Effector memory CD8-positive, alpha-beta T cell (primary cell): Measurements from ENCODE around the gene DOCK7.

Experiments
- ATAC-seq: fragments of 150-1000 bp; cut with Tn5 transposase; replicated peaks from 2 replicates; pipeline ENCODE4 v1.10.0; 2021; ENCODE audit warnings: mild to moderate bottlenecking, moderate library complexity
- DNase-seq, 3 experiments: peaks; one replicate each; pipeline ENCODE4 v3.0.0; 2021
- H3K27ac Mint-ChIP-seq, 2 donors: one replicate each; pipeline ENCODE4 v1.8.0; 2022; ENCODE audit warnings: mild to moderate bottlenecking in 2 of 2, mixed read lengths in 2 of 2, moderate library complexity in 2 of 2
- H3K27me3 Mint-ChIP-seq, 2 donors: one replicate each; pipeline ENCODE4 v1.8.0; 2022; ENCODE audit warnings: mixed read lengths in 2 of 2
- H3K36me3 Mint-ChIP-seq: one replicate; pipeline ENCODE4 v1.8.0; 2022; ENCODE audit warnings: mild to moderate bottlenecking, moderate library complexity, mixed read lengths; ENCODE audit not compliant: insufficient read depth
- H3K4me1 Mint-ChIP-seq, 2 donors: one replicate each; pipeline ENCODE4 v1.8.0; 2022; ENCODE audit warnings: low read depth in 2 of 2, mixed read lengths in 2 of 2
- H3K4me3 Mint-ChIP-seq, 2 donors: one replicate each; pipeline ENCODE4 v1.8.0; 2022; ENCODE audit warnings: mild to moderate bottlenecking in 2 of 2, mixed read lengths in 2 of 2, moderate library complexity in 2 of 2
- H3K9me3 Mint-ChIP-seq, 2 donors: one replicate each; pipeline ENCODE4 v1.8.0; 2022; ENCODE audit warnings: mixed read lengths in 2 of 2

Gene DOCK7

DNA sequence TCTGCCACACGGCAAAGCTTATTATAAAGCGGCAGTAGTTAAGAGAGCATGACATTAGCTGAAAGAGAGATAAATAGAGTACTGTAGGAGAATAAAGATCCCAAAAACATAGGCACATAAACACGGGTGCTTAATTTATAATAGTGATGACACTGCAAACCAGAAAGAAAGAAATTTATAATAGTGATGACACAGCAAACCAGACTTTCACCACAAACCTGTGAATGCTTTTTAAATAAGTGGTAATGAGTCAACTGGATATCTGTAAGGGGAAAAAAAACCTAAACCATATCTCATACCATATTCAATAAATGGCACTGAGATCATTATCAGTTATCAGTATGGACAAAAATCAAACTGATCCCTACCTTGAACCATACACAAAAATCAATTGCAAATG lies 225.8 kb downstream of the DOCK7 start:
- H3K36me3 Mint-ChIP-seq: peaks cover 4% of the 10 kb centered on the region

DNA sequence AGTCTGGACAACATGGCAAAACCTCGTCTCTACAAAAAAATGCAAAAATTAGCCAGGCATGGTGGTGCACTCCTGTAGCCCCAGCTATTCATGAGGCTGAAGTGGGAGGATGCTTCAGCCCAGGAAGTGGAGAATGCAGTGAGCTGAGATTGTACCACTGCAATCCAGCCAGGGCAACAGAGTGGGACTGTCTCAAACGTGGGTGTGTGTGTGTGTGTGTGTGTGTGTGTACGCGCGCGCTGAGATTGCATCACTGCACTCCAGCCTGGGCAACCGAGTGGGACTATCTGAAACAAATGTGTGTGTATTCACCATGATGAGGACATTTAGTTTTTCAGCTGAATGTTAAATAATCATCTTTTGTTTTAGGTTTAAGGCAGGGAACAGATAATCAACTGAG lies 230.2 kb downstream of the DOCK7 start:
- no peak overlapping the region for H3K4me3 Mint-ChIP-seq
- no peaks in the 10 kb centered on the region for H3K27me3 Mint-ChIP-seq
- DNase-seq (no peak), ATAC-seq (no peak)
- no peaks in the 10 kb centered on the region for H3K4me1 Mint-ChIP-seq
- no peaks in the 10 kb centered on the region for H3K9me3 Mint-ChIP-seq
- H3K27ac Mint-ChIP-seq: no peak overlapping the region
- peaks cover 12% of the 10 kb centered on the region for H3K36me3 Mint-ChIP-seq

More for the DNA sequence above, 225.8 kb downstream of the DOCK7 start:
- no peak overlapping the region for H3K27ac Mint-ChIP-seq
- no peak overlapping the region for H3K4me3 Mint-ChIP-seq
- DNase-seq (no peak), ATAC-seq (no peak)
- no peaks in the 10 kb centered on the region for H3K4me1 Mint-ChIP-seq
- H3K27me3 Mint-ChIP-seq: no peaks in the 10 kb centered on the region
- H3K9me3 Mint-ChIP-seq: no peaks in the 10 kb centered on the region

DNA sequence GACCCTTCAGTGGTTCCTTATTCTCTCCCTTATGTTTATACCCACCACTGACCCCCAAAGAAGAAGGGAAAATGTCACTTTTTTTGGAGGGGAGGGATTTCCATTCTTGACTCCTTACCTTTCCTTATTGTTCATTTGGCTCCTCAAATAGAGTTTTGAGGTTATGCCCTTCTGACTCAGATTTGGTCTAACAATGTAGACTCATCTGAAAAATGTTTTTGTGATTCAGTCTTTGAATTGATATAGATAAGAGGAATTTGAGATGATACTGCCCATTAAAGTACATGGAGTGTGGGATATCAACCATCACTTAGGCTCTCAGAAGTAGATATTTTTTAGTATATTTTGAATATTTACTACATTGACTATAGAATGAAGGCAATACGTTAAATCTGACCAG lies 235.2 kb downstream of the DOCK7 start:
- H3K27ac Mint-ChIP-seq: no peak overlapping the region
- peaks cover 40% of the 10 kb centered on the region for H3K36me3 Mint-ChIP-seq
- ATAC-seq: no peak

DNA sequence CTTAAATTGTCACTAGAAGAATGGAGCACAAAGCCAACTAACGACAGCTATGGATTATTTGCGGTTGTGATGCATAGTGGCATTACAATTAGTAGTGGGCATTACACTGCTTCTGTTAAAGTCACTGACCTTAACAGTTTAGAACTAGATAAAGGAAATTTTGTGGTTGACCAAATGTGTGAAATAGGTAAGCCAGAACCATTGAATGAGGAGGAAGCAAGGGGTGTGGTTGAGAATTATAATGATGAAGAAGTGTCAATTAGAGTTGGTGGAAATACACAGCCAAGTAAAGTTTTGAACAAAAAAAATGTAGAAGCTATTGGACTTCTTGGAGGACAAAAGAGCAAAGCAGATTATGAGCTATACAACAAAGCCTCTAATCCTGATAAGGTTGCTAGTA lies 237.9 kb downstream of the DOCK7 start:
- H3K4me3 Mint-ChIP-seq: peak overlapping the region; percentile 1 to 45
- H3K4me1 Mint-ChIP-seq: peaks cover 8 to 23% of the 10 kb centered on the region in 2 donors
- no peak for DNase-seq
- no peaks in the 10 kb centered on the region for H3K27me3 Mint-ChIP-seq
- H3K9me3 Mint-ChIP-seq: no peaks in the 10 kb centered on the region
- H3K36me3 Mint-ChIP-seq: peaks cover 59% of the 10 kb centered on the region
- peak; percentile 70 for ATAC-seq
- peak overlapping the region in 1 of 2 donors; percentile 2 for H3K27ac Mint-ChIP-seq

More for the DNA sequence above, 235.2 kb downstream of the DOCK7 start:
- no peak for DNase-seq
- no peak overlapping the region for H3K4me3 Mint-ChIP-seq
- peaks cover 8 to 23% of the 10 kb centered on the region in 2 donors for H3K4me1 Mint-ChIP-seq
- no peaks in the 10 kb centered on the region for H3K27me3 Mint-ChIP-seq
- H3K9me3 Mint-ChIP-seq: no peaks in the 10 kb centered on the region

DNA sequence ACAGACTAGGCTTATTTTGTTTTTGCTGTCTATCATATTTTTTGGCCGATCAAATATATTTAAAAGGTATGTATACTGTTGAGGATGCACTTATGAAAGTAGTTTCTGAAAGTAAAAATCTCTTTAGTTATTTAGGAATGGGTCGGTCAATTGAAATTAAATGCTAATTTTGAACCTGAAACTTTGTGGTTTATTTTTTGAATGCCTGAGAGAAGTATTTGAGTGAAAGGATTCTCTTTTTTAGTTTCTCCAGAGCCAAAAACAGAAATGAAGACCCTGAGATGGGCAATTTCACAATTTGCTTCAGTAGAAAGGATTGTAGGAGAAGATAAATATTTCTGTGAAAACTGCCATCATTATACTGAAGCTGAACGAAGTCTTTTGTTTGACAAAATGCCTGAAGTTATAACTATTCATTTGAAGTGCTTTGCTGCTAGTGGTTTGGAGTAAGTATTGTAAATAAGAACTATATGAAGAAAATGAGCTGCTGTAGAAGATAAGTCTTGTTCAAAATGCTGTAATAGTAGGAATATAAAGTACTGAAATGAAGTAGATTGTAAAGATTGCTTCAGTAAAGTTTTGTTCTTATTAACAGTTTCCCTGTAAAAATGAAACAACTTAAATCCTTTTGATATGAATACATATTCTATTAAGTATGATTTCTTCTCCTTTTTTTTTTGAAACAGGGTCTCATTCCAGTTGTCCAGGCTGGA lies 239.8 kb downstream of the DOCK7 start:
- Mint-ChIP-seq H3K27ac (peak overlapping the region; percentile 29 to 75), H3K4me1 (peaks cover 11 to 27% of the 10 kb centered on the region in 2 donors), H3K4me3 (no peak overlapping the region), H3K27me3 (no peaks in the 10 kb centered on the region), H3K36me3 (peaks cover 72% of the 10 kb centered on the region), H3K9me3 (no peaks in the 10 kb centered on the region)
- no peak for DNase-seq
- no peak for ATAC-seq

DNA sequence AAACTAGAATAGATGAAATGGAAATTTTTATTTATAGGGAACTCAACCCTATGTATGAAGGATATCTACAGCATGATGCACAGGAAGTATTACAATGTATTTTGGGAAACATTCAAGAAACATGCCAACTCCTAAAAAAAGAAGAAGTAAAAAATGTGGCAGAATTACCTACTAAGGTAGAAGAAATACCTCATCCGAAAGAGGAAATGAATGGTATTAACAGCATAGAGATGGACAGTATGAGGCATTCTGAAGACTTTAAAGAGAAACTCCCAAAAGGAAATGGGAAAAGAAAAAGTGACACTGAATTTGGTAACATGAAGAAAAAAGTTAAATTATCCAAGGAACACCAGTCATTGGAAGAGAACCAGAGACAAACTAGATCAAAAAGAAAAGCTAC lies 243.5 kb downstream of the DOCK7 start:
- no peaks in the 10 kb centered on the region for H3K9me3 Mint-ChIP-seq
- H3K4me1 Mint-ChIP-seq: peaks cover 13 to 40% of the 10 kb centered on the region in 2 donors

DNA sequence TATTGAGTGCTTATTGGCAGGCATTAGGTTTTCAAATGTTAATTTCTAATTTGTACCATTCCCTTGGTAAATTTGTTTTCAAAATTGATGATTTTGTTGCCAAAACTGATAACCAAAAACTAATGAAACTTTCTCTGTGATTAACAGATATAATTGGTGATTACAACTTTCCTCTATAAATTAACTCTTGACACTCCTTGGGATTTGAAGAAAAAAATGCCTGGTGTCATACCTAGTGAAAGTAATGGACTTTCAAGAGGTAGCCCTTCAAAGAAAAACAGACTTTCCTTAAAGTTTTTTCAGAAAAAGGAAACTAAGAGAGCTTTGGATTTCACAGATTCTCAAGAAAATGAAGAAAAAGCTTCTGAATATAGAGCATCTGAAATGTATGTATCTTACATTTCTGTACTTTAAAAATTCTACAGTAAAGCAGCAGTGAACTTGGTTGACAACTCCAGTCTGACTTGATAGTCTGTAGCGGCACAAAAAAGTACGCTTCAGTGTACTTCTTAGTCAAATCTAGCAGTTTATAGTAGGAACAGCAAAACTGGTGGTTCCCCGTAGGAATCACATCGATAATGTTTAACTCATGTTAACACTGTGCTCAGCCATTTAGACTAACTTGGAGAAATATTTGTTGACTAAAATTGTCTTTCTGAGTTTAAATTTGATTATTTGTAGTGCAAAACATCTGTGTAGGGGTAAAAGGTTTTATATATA lies 248.4 kb downstream of the DOCK7 start:
- Mint-ChIP-seq H3K27me3 (no peaks in the 10 kb centered on the region), H3K9me3 (peaks cover 2 to 8% of the 10 kb centered on the region in 2 donors), H3K36me3 (peaks cover 52% of the 10 kb centered on the region), H3K4me3 (peak overlapping the region; percentile 93 to 99), H3K4me1 (peaks cover 28 to 48% of the 10 kb centered on the region in 2 donors), H3K27ac (peak overlapping the region; percentile 29 to 65)
- DNase-seq: no peak
- no peak for ATAC-seq

More for the DNA sequence above, 243.5 kb downstream of the DOCK7 start:
- Mint-ChIP-seq H3K36me3 (peaks cover 84% of the 10 kb centered on the region), H3K4me3 (no peak overlapping the region), H3K27me3 (no peaks in the 10 kb centered on the region), H3K27ac (no peak overlapping the region)
- ATAC-seq (no peak), DNase-seq (no peak)

DNA sequence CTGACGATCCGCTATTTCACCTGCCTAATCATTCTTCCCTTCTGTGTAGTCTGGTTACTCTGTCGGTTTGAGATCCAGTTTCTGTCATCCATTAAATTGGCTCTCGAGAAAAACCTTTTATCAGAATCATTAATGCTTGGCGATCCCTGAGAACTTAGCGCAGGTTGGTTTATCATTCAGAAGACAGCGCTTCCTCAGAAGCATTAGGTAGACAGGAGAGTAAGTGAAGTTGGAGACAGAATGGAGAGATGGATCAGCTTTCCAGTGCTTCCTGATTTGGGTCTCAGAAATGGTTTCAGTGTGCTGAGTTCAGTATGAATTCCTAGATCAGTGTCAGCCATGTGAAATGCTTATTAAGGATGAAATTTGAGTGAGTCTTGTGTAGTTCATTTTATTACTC lies 250.0 kb downstream of the DOCK7 start:
- Mint-ChIP-seq H3K27ac (peak overlapping the region; percentile 29 to 99), H3K4me1 (peaks cover 26 to 45% of the 10 kb centered on the region in 2 donors), H3K9me3 (peaks cover 2 to 8% of the 10 kb centered on the region in 2 donors), H3K4me3 (peak overlapping the region; percentile 93 to 99), H3K27me3 (no peaks in the 10 kb centered on the region), H3K36me3 (peaks cover 41% of the 10 kb centered on the region)
- no peak for ATAC-seq
- DNase-seq: no peak

DNA sequence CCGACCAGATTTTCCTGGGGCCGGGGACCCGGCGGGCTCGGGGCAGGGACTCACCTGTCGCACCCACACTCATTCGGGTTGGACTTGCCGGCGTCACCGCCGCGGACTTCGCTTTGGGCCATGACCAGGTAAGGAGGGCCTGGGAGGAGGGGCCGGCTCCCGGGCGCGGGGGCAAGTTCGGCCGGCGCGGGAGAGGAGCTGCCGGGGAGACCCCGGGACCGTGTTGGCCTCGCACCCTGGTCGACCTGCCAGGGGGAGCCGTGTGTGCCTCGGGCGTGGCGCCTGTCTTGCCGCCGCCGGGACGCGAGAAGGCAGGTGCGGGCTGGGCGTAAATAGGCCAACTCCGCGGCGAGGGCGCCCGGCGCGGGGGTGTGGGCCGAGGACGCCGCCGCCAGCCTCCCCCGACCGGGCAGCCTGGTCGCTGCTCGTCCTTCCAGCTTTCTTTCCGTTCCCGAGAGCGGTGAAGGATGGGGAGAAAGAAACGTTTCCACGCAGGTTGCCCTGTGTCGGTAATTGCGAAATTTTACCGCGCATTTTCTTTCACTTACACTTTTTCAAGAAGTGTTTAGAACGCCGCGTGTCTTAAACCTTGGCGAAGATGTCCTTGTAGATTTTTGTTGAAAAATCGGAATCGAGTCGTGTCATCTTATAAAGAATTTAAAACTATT lies 250.8 kb downstream of the DOCK7 start:
- Mint-ChIP-seq H3K27ac (peak overlapping the region; percentile 99), H3K4me1 (peaks cover 26 to 45% of the 10 kb centered on the region in 2 donors), H3K36me3 (peaks cover 33% of the 10 kb centered on the region), H3K9me3 (peaks cover 2 to 8% of the 10 kb centered on the region in 2 donors), H3K27me3 (no peaks in the 10 kb centered on the region), H3K4me3 (peak overlapping the region; percentile 93 to 99)
- DNase-seq (peak; percentile 33 to 37 (median 37)), ATAC-seq (no peak)

DNA sequence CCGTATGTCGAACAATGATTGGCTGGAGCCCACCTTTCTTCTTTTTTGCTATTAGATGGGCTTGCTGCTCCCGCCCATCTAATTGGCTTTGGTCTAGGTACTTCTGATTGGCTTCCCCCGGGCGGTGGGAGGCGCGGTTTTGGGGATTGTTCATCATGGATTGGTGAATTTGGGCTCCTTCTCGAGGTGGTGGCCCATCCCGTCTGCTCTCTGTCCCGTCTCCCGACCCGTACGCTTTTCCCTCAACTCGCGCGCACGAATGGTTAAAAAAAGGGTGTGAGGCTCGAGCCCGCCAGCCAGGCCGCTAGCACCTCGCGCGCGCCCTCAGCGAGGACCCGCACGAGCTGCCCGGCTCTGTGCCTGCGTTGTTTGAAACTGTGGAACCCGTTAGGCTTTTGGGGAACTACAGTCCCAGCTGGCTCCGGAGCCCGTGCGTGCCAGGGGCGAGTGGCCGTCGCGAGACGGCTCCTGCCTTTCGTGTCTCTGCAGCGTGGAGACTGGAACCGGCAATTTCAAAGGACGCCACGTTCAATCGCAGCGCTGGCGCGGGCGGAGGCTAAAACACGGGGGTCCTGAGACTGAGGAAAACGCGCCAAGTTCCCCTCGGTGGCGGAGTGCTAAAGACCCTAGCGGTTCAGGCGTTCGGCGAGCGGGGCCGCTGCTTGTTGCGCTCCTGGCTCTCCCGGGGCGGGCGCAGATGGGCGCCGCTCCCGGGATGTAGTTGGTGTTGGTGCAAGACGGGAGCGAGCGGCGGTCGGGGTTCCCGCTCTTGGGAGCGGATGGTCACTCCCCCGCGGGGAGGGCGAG lies 251.5 kb downstream of the DOCK7 start, which contains the start of gene USP1:
USP1 (plus strand) TSS at position 584 of the 807 bp plus-strand sequence. CDS start 2,819 bp downstream, outside the sequence.
- Mint-ChIP-seq H3K4me3 (peak within 1 kb of the TSS; percentile 93 to 99), H3K36me3 (peaks cover 26% of the 10 kb centered on the region), H3K4me1 (peaks cover 24 to 39% of the 10 kb centered on the region in 2 donors), H3K27me3 (no peaks in the 10 kb centered on the region), H3K9me3 (peaks cover 2 to 8% of the 10 kb centered on the region in 2 donors), H3K27ac (peak within 1 kb of the TSS; percentile 99)
- DNase-seq: peak; percentile 95 to 98 (median 97)
- ATAC-seq: peak; percentile 80

DNA sequence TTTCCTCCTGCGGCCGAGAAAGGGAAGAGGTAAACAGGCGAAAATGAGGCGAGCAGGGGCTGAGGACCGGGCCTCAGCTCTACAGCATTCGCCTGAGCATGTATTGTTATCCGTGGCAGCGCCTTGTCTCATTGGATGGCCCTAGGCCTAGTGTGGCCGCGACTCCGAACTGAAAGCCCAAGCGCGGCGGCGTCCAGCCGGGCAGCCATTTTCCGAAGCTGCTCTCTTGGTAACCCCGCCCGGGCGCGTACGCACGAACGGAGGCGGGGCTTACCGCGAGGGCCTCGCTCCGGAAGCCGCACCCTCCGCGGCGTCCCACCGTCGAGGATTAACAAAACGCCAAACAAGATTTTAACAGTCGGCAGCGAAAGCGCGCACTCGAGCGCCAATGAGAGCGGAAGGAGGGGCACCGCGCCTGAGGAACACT lies 252.1 kb downstream of the DOCK7 start:
- Mint-ChIP-seq H3K4me1 (peaks cover 24 to 34% of the 10 kb centered on the region in 2 donors), H3K4me3 (peak overlapping the region; percentile 93 to 99), H3K36me3 (peaks cover 20% of the 10 kb centered on the region), H3K27me3 (no peaks in the 10 kb centered on the region), H3K27ac (peak overlapping the region; percentile 99), H3K9me3 (peaks cover 2 to 8% of the 10 kb centered on the region in 2 donors)
- ATAC-seq: no peak
- peak in 2 of 3 experiments; percentile 95 to 96 for DNase-seq

DNA sequence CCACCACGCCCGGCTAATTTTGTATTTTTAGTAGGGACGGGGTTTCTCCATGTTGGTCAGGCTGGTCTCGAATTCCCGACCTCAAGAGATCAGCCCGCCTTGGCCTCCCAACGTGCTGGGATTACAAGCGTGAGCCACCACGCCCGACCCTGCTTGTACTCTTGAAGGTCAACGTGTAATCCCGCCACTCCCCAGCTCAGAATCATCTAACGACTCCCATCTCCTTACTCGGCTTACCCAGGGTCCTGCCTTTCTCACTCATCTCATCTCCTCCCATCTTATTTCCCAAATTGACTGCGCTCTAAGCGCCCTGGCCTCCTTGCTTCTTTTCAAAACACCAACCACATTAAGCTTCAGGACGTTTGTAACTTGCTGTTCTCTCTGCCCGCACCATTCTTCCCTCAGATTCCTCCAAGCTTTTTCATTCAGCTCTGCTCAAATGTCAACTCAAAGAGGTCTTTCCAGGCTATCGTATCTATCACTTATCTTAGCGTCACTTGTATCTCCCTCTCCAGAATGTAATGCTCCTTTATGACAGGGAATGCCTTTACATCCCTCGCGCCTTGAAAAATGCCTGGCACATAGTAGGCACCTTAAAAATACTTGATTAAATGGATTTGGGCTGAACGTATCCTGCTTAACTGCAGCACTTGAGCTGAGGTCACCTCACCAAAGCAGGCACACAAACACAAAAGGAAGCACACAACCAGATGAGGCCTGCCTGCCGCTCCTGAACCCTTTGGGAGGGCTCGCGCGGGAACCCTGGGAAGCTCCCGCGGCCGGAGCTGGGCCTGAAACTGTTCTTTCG lies 252.8 kb downstream of the DOCK7 start:
- peaks cover 22 to 27% of the 10 kb centered on the region in 2 donors for H3K4me1 Mint-ChIP-seq
- peaks cover 2 to 8% of the 10 kb centered on the region in 2 donors for H3K9me3 Mint-ChIP-seq
- H3K27ac Mint-ChIP-seq: peak overlapping the region; percentile 99
- DNase-seq (no peak), ATAC-seq (no peak)
- H3K4me3 Mint-ChIP-seq: peak overlapping the region; percentile 93 to 99
- H3K27me3 Mint-ChIP-seq: no peaks in the 10 kb centered on the region
- peaks cover 18% of the 10 kb centered on the region for H3K36me3 Mint-ChIP-seq
